ENCODE data around the gene KIF1A.

GRCh38 chr2:240745456-240745855 is 74.6 kb downstream of the KIF1A start:
- TF ChIP-seq CTCF (conservative IDR thresholded peaks at IDR 0.05; ENCODE audit: low read depth, low read length): no peak
- no peak for TF ChIP-seq EZH2 (IDR thresholded peaks at IDR 0.05; ENCODE audit: low read length, unreplicated experiment)
- TF ChIP-seq EZH2phosphoT487 (IDR thresholded peaks at IDR 0.05; ENCODE audit: borderline replicate concordance, low read length): no peak
